PFSK-1 (cell line): ENCODE results near the gene KIRREL3.

Source experiments
- REST ChIP-seq, 2 experiments: IDR thresholded peaks; 2 replicates each; pipeline versions ENCODE4 v1.6.1 to v1.8.0; 2011 to 2012; ENCODE audit warnings: low read depth in 2 of 2, low read length in 2 of 2, control low read depth in 1 of 2, inconsistent platforms in 1 of 2, mild to moderate bottlenecking in 1 of 2, moderate library complexity in 1 of 2; ENCODE audit not compliant: insufficient read depth in 1 of 2
- TAF1 ChIP-seq: IDR thresholded peaks from 2 replicates; pipeline ENCODE4 v1.6.1; 2012; ENCODE audit warnings: low read length, control low read depth, borderline replicate concordance; ENCODE audit not compliant: insufficient read depth

DNA sequence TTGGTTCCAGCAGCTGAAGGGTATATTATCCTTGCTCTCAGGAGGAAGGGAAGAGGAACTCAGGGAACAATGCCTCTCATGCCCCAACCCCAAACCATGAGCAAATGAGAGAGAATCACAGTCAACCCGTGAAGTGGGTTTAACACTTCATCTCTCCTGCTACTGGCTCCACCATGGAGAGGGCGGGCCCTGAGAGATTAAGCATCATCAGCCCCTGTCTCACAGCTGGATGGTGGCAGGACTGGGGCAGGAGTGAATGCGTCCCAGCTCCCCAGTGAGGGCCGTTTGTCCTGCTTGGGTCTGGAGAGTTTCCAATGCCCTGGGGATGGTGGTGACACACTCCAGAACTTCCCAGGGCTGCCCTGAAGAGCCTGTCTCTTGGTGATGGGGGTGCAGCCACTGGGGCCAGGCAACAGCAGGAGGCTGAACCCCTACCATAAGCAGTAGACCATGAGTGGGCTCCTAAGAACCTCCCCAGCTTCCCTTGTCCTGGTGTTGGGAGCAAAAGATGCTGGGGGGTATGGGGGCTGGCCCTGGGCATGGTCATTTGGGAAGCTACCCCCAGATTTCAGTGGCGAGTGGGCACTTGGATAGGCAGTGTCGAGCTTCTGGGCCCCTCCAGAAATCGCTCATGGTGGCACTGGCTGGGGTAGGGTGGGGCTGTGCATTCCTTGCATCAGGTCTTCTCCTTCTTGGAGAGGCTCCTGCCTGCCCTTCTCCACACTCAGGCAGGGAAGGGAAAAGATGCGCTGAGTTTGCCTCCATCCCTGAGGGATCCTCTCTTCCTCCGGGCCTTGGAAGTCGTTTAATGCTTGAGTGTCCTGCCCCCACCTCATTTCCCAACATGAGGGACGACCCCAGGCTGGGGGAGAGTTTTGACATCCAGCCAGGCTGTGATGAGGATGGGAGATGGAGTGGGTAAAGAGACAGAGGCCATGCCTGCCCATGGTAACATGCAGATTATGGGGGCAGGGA, 487.5 kb downstream of the KIRREL3 start:
- TF ChIP-seq REST (IDR thresholded peaks at IDR 0.05; ENCODE audit: insufficient read depth in 1 of 2, low read depth in 2 of 2, low read length in 2 of 2), result no peak
- no peak for TF ChIP-seq TAF1
